ENCODE data around the gene CBY2.
"Not testable (repeated sequence)": the region's sequence is repeated elsewhere in the genome, so short reads cannot be mapped to it uniquely, and the experiment has no call there.

Gene CBY2

GRCh38 chr13:45748941-45749759, 47.0 kb downstream of the CBY2 start:
- no peak for DNase-seq

- no peak for DNase-seq
These were observed 48.4 kb downstream of the CBY2 start for GRCh38 chr13:45750566-45750965.

- DNase-seq, result no peak
These were observed 49.8 kb downstream of the CBY2 start for GRCh38 chr13:45751885-45752284.

GRCh38 chr13:45752510-45752909, 50.4 kb downstream of the CBY2 start:
- DNase-seq, result peak; percentile 86

- not testable (repeated sequence) for DNase-seq
These were observed 54.4 kb downstream of the CBY2 start for GRCh38 chr13:45756498-45756897.

GRCh38 chr13:45757589-45757988, 55.5 kb downstream of the CBY2 start:
- not testable (repeated sequence) for DNase-seq

GRCh38 chr13:45763419-45763818, 61.3 kb downstream of the CBY2 start:
- DNase-seq, result no peak
